ENCODE results near the gene SLC17A7. TPM values are rescaled to one million over a fixed set of nuclear protein-coding genes. Genes with fewer than 3 reads are reported as not detected.

The SLC17A7 gene
- total and polyA plus RNA-seq, 2 of the 13 experiments (the other 11 are each of a cell fraction or from before 2014, with no cell fraction given): 0.32 TPM; not detected in 1

- TF ChIP-seq, protein P1, sequence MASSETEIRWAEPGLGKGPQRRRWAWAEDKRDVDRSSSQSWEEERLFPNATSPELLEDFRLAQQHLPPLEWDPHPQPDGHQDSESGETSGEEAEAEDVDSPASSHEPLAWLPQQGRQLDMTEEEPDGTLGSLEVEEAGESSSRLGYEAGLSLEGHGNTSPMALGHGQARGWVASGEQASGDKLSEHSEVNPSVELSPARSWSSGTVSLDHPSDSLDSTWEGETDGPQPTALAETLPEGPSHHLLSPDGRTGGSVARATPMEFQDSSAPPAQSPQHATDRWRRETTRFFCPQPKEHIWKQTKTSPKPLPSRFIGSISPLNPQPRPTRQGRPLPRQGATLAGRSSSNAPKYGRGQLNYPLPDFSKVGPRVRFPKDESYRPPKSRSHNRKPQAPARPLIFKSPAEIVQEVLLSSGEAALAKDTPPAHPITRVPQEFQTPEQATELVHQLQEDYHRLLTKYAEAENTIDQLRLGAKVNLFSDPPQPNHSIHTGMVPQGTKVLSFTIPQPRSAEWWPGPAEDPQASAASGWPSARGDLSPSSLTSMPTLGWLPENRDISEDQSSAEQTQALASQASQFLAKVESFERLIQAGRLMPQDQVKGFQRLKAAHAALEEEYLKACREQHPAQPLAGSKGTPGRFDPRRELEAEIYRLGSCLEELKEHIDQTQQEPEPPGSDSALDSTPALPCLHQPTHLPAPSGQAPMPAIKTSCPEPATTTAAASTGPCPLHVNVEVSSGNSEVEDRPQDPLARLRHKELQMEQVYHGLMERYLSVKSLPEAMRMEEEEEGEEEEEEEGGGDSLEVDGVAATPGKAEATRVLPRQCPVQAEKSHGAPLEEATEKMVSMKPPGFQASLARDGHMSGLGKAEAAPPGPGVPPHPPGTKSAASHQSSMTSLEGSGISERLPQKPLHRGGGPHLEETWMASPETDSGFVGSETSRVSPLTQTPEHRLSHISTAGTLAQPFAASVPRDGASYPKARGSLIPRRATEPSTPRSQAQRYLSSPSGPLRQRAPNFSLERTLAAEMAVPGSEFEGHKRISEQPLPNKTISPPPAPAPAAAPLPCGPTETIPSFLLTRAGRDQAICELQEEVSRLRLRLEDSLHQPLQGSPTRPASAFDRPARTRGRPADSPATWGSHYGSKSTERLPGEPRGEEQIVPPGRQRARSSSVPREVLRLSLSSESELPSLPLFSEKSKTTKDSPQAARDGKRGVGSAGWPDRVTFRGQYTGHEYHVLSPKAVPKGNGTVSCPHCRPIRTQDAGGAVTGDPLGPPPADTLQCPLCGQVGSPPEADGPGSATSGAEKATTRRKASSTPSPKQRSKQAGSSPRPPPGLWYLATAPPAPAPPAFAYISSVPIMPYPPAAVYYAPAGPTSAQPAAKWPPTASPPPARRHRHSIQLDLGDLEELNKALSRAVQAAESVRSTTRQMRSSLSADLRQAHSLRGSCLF (CRISPR knock-in tag; IDR thresholded peaks at IDR 0.05; ENCODE audit: borderline replicate concordance): no peak
- TF ChIP-seq HNF1A (IDR thresholded peaks at IDR 0.05; ENCODE audit: low read depth) (no peak), HNF1A (CRISPR knock-in tag; IDR thresholded peaks at IDR 0.05; ENCODE audit: borderline replicate concordance) (no peak; the same call in 1 of the 2 replicates), SRSF1 (optimal IDR thresholded peaks at IDR 0.05; ENCODE audit: low read depth, low read length) (no peak), SRSF9 (IDR thresholded peaks at IDR 0.05; ENCODE audit: borderline replicate concordance, insufficient read depth, low read depth, low read length, poor library complexity, severe bottlenecking) (no peak), ZNF446 (CRISPR knock-in tag; IDR thresholded peaks at IDR 0.05) (peak; percentile 29; the same call in 1 of the 2 replicates), ZFP41 (CRISPR knock-in tag; IDR thresholded peaks at IDR 0.05; ENCODE audit: borderline replicate concordance) (no peak), ZNF83 (CRISPR knock-in tag; IDR thresholded peaks at IDR 0.05; ENCODE audit: borderline replicate concordance) (no peak), ZNF570 (CRISPR knock-in tag; IDR thresholded peaks at IDR 0.05; ENCODE audit: borderline replicate concordance) (no peak), EP300 (IDR thresholded peaks at IDR 0.05; ENCODE audit: low read depth in 2 of 2, low read length in 2 of 2) (no peak), EP300 (CRISPR knock-in tag; IDR thresholded peaks at IDR 0.05; ENCODE audit: borderline replicate concordance) (no peak), HMG20A (CRISPR knock-in tag; IDR thresholded peaks at IDR 0.05; ENCODE audit: borderline replicate concordance) (no peak), ZNF772 (CRISPR knock-in tag; IDR thresholded peaks at IDR 0.05) (peak; percentile 63; the same call in 1 of the 2 replicates), ZNF10 (CRISPR knock-in tag; IDR thresholded peaks at IDR 0.05; ENCODE audit: borderline replicate concordance, low read depth) (no peak), NR2C2 (CRISPR knock-in tag; IDR thresholded peaks at IDR 0.05; ENCODE audit: borderline replicate concordance) (peak; percentile 64; the same call in 1 of the 2 replicates), ATF1 (CRISPR knock-in tag; IDR thresholded peaks at IDR 0.05) (no peak), HDAC6 (IDR thresholded peaks at IDR 0.05; ENCODE audit: low read depth, low read length) (no peak)
- TF ChIP-seq, protein P2, sequence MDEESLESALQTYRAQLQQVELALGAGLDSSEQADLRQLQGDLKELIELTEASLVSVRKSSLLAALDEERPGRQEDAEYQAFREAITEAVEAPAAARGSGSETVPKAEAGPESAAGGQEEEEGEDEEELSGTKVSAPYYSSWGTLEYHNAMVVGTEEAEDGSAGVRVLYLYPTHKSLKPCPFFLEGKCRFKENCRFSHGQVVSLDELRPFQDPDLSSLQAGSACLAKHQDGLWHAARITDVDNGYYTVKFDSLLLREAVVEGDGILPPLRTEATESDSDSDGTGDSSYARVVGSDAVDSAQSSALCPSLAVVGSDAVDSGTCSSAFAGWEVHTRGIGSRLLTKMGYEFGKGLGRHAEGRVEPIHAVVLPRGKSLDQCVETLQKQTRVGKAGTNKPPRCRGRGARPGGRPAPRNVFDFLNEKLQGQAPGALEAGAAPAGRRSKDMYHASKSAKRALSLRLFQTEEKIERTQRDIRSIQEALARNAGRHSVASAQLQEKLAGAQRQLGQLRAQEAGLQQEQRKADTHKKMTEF (CRISPR knock-in tag; IDR thresholded peaks at IDR 0.05): no peak
Measured at GRCh38 chr19:49451430-49452181, 10.3 kb upstream of the SLC17A7 start, which contains the start of gene PIH1D1 (continued).
